Nephron (organoid): Measurements from ENCODE around the gene ANKRD13D.

Experiments
- H3K27ac Mint-ChIP-seq, 3 experiments: 2 replicates each; pipeline ENCODE4 v1.8.0; 2020; ENCODE audit warnings: mixed read lengths in 3 of 3, mild to moderate bottlenecking in 2 of 3, moderate library complexity in 1 of 3
- H3K27me3 Mint-ChIP-seq: 2 replicates; pipeline ENCODE4 v1.8.0; 2021; ENCODE audit warnings: low read depth, mild to moderate bottlenecking, moderate library complexity, mixed read lengths
- H3K36me3 Mint-ChIP-seq: 2 replicates; pipeline ENCODE4 v1.8.0; 2020; ENCODE audit warnings: low read depth, mixed read lengths
- H3K4me1 Mint-ChIP-seq: 2 replicates; pipeline ENCODE4 v1.8.0; 2020; ENCODE audit warnings: mixed read lengths
- H3K4me3 Mint-ChIP-seq, 3 experiments: 2 replicates each; pipeline ENCODE4 v1.8.0; 2020; ENCODE audit warnings: mild to moderate bottlenecking in 3 of 3, mixed read lengths in 3 of 3, moderate library complexity in 2 of 3
- H3K9me3 Mint-ChIP-seq: 2 replicates; pipeline ENCODE4 v1.8.0; 2020; ENCODE audit warnings: mixed read lengths
- CTCF ChIP-seq, 3 experiments: fragments of 200-600 bp; sonication (generic); IDR thresholded peaks; one replicate each; pipeline ENCODE4 v1.5.0; 2021; ENCODE audit warnings: antibody characterized with exemption in 3 of 3; ENCODE audit not compliant: unreplicated experiment in 3 of 3

ANKRD13D gene

GRCh38 chr11:67286621-67287333, 2.3 kb upstream of the ANKRD13D start:
- peak overlapping the region; percentile 83 to 86 (median 84) for H3K4me3 Mint-ChIP-seq
- no peaks in the 10 kb centered on the region for H3K9me3 Mint-ChIP-seq
- H3K27me3 Mint-ChIP-seq, result no peaks in the 10 kb centered on the region
- TF ChIP-seq CTCF (IDR thresholded peaks at IDR 0.05; ENCODE audit: unreplicated experiment in 3 of 3), result no peak
- peaks cover 8% of the 10 kb centered on the region for H3K36me3 Mint-ChIP-seq
- H3K4me1 Mint-ChIP-seq, result peaks cover 11% of the 10 kb centered on the region
- H3K27ac Mint-ChIP-seq, result peak overlapping the region; percentile 97 to 99 (median 97)

- no peak for TF ChIP-seq CTCF (IDR thresholded peaks at IDR 0.05; ENCODE audit: unreplicated experiment in 3 of 3)
- no peaks in the 10 kb centered on the region for H3K9me3 Mint-ChIP-seq
- peak overlapping the region; percentile 83 to 86 (median 84) for H3K4me3 Mint-ChIP-seq
- H3K4me1 Mint-ChIP-seq, result peaks cover 11% of the 10 kb centered on the region
- no peaks in the 10 kb centered on the region for H3K27me3 Mint-ChIP-seq
- peaks cover 11% of the 10 kb centered on the region for H3K36me3 Mint-ChIP-seq
- peak overlapping the region; percentile 97 to 99 (median 97) for H3K27ac Mint-ChIP-seq
These were observed 1.5 kb upstream of the ANKRD13D start for GRCh38 chr11:67287355-67288197.

- H3K27me3 Mint-ChIP-seq, result no peaks in the 10 kb centered on the region
These were observed 978 bp upstream of the ANKRD13D start for GRCh38 chr11:67288198-67288451.

GRCh38 chr11:67288452-67289225, 464 bp upstream of the ANKRD13D start:
- H3K9me3 Mint-ChIP-seq, result no peaks in the 10 kb centered on the region
- peak overlapping the region; percentile 97 to 99 (median 97) for H3K27ac Mint-ChIP-seq
- H3K36me3 Mint-ChIP-seq, result peaks cover 19% of the 10 kb centered on the region
- peak; percentile 44 to 64 (median 48) for TF ChIP-seq CTCF (IDR thresholded peaks at IDR 0.05; ENCODE audit: unreplicated experiment in 3 of 3)
- no peaks in the 10 kb centered on the region for H3K27me3 Mint-ChIP-seq
- H3K4me3 Mint-ChIP-seq, result peak overlapping the region; percentile 83 to 86 (median 84)
- H3K4me1 Mint-ChIP-seq, result peaks cover 11% of the 10 kb centered on the region

More at GRCh38 chr11:67288198-67288451, 978 bp upstream of the ANKRD13D start:
- no peaks in the 10 kb centered on the region for H3K9me3 Mint-ChIP-seq
- peaks cover 11% of the 10 kb centered on the region for H3K4me1 Mint-ChIP-seq
- no peak for TF ChIP-seq CTCF (IDR thresholded peaks at IDR 0.05; ENCODE audit: unreplicated experiment in 3 of 3)
- peak overlapping the region; percentile 97 to 99 (median 97) for H3K27ac Mint-ChIP-seq
- H3K36me3 Mint-ChIP-seq, result peaks cover 15% of the 10 kb centered on the region
- H3K4me3 Mint-ChIP-seq, result peak overlapping the region; percentile 83 to 86 (median 84)

- no peak for TF ChIP-seq CTCF (IDR thresholded peaks at IDR 0.05; ENCODE audit: unreplicated experiment in 3 of 3)
- H3K27me3 Mint-ChIP-seq, result no peaks in the 10 kb centered on the region
- no peaks in the 10 kb centered on the region for H3K9me3 Mint-ChIP-seq
- peaks cover 24% of the 10 kb centered on the region for H3K36me3 Mint-ChIP-seq
- peaks cover 11% of the 10 kb centered on the region for H3K4me1 Mint-ChIP-seq
- peak overlapping the region; percentile 69 to 84 (median 69) for H3K27ac Mint-ChIP-seq
- H3K4me3 Mint-ChIP-seq, result peak overlapping the region; percentile 90 to 95 (median 92)
These were observed 762 bp downstream of the ANKRD13D start for GRCh38 chr11:67289651-67290479.
